ENCODE results near the gene RPS6KA2. TPM values are rescaled to one million over a fixed set of nuclear protein-coding genes. Genes with fewer than 3 reads are reported as not detected.

RPS6KA2 gene
- total and polyA plus RNA-seq, 2 experiments from 2014 or later, result 45.1 to 49.0 TPM

- in situ Hi-C loops (cut with MboI), result no loop called here
- Histone ChIP-seq H3K36me3 (ENCODE audit: low read depth) (no peaks in the 10 kb centered on the region), H3K4me2 (ENCODE audit: unreplicated experiment) (no peak overlapping the region), H3K27me3 (replicated peaks; ENCODE audit: insufficient read depth) (no peaks in the 10 kb centered on the region), H3F3A (ENCODE audit: insufficient read depth) (peaks cover 57% of the 10 kb centered on the region), H3K4me3 (no peak overlapping the region), H3K79me2 (ENCODE audit: insufficient read depth) (peaks cover 38% of the 10 kb centered on the region), H3K9ac (no peak overlapping the region), H3K9me3 (ENCODE audit: low read depth) (no peaks in the 10 kb centered on the region), H3K9me2 (ENCODE audit: insufficient read depth) (no peaks in the 10 kb centered on the region), H3K4me1 (ENCODE audit: insufficient read depth) (peaks cover 48% of the 10 kb centered on the region), H2AFZ (no peak overlapping the region), H3K27ac (peak overlapping the region; percentile 31), H4K20me1 (ENCODE audit: insufficient read depth) (no peaks in the 10 kb centered on the region)
- 92 to 94% methylated on average over 12 of the region's 12 CpGs for WGBS, 2 experiments (ENCODE audit: low coverage in 1 of 2, low lambda C conversion rate in 2 of 2, missing lambda C conversion rate in 2 of 2)
- no peak for TF ChIP-seq EZH2phosphoT487 (IDR thresholded peaks at IDR 0.05; ENCODE audit: insufficient read depth, low read depth)
- no peak for TF ChIP-seq EZH2 (IDR thresholded peaks at IDR 0.05; ENCODE audit: insufficient read depth, poor library complexity, severe bottlenecking)
- no peak for DNase-seq
These were observed 68.7 kb downstream of the RPS6KA2 start for GRCh38 chr6:166558156-166559005.

- Histone ChIP-seq H3K9me2 (ENCODE audit: insufficient read depth) (no peaks in the 10 kb centered on the region), H3K27me3 (replicated peaks; ENCODE audit: insufficient read depth) (no peaks in the 10 kb centered on the region), H3K4me2 (ENCODE audit: unreplicated experiment) (peak overlapping the region; percentile 46), H4K20me1 (ENCODE audit: insufficient read depth) (no peaks in the 10 kb centered on the region), H3K79me2 (ENCODE audit: insufficient read depth) (peaks cover 45% of the 10 kb centered on the region), H3K9ac (peak overlapping the region; percentile 77), H3F3A (ENCODE audit: insufficient read depth) (peaks cover 69% of the 10 kb centered on the region), H3K4me1 (ENCODE audit: insufficient read depth) (peaks cover 49% of the 10 kb centered on the region), H3K36me3 (ENCODE audit: low read depth) (no peaks in the 10 kb centered on the region), H3K4me3 (peak overlapping the region; percentile 27), H3K27ac (peak overlapping the region; percentile 89), H3K9me3 (ENCODE audit: low read depth) (no peaks in the 10 kb centered on the region), H2AFZ (no peak overlapping the region)
- no peak for TF ChIP-seq EZH2 (IDR thresholded peaks at IDR 0.05; ENCODE audit: insufficient read depth, poor library complexity, severe bottlenecking)
- no peak for TF ChIP-seq EZH2phosphoT487 (IDR thresholded peaks at IDR 0.05; ENCODE audit: insufficient read depth, low read depth)
- in situ Hi-C loops (cut with MboI), result no loop called here
- WGBS, 2 experiments (ENCODE audit: low coverage in 1 of 2, low lambda C conversion rate in 2 of 2, missing lambda C conversion rate in 2 of 2), result 28 to 42% methylated on average over 16 of the region's 16 CpGs
- peak; percentile 97 for DNase-seq
These were observed 70.2 kb downstream of the RPS6KA2 start for GRCh38 chr6:166556863-166557322.

GRCh38 chr6:166556336-166556735 is 70.7 kb downstream of the RPS6KA2 start:
- peaks cover 46% of the 10 kb centered on the region for H3K4me1 ChIP-seq (ENCODE audit: insufficient read depth)
- H3K9me2 ChIP-seq (ENCODE audit: insufficient read depth), result no peaks in the 10 kb centered on the region
- H3K4me2 ChIP-seq (ENCODE audit: unreplicated experiment), result peak overlapping the region; percentile 46
- no peaks in the 10 kb centered on the region for H3K27me3 ChIP-seq (replicated peaks; ENCODE audit: insufficient read depth)
- H3K36me3 ChIP-seq (ENCODE audit: low read depth), result no peaks in the 10 kb centered on the region
- peak overlapping the region; percentile 77 for H3K9ac ChIP-seq
- 0 out of 2 replicates have a peak overlapping the region, but pooled peaks have one; percentile 24 for H3K4me3 ChIP-seq
- no peak overlapping the region for H2AFZ ChIP-seq
- peaks cover 65% of the 10 kb centered on the region for H3F3A ChIP-seq (ENCODE audit: insufficient read depth)
- TF ChIP-seq EZH2 (IDR thresholded peaks at IDR 0.05; ENCODE audit: insufficient read depth, poor library complexity, severe bottlenecking) (no peak), EZH2phosphoT487 (IDR thresholded peaks at IDR 0.05; ENCODE audit: insufficient read depth, low read depth) (no peak)
- no peaks in the 10 kb centered on the region for H4K20me1 ChIP-seq (ENCODE audit: insufficient read depth)
- DNase-seq, result peak; percentile 60
- H3K79me2 ChIP-seq (ENCODE audit: insufficient read depth), result peaks cover 50% of the 10 kb centered on the region
- H3K27ac ChIP-seq, result peak overlapping the region; percentile 89
- no peaks in the 10 kb centered on the region for H3K9me3 ChIP-seq (ENCODE audit: low read depth)
- in situ Hi-C loops (cut with MboI), result no loop called here

GRCh38 chr6:166555086-166555485 is 72.0 kb downstream of the RPS6KA2 start:
- no peaks in the 10 kb centered on the region for H4K20me1 ChIP-seq (ENCODE audit: insufficient read depth)
- H3K9ac ChIP-seq, result no peak overlapping the region
- H3K27me3 ChIP-seq (replicated peaks; ENCODE audit: insufficient read depth), result no peaks in the 10 kb centered on the region
- in situ Hi-C loops (cut with MboI), result no loop called here
- peaks cover 42% of the 10 kb centered on the region for H3K4me1 ChIP-seq (ENCODE audit: insufficient read depth)
- no peaks in the 10 kb centered on the region for H3K9me2 ChIP-seq (ENCODE audit: insufficient read depth)
- H2AFZ ChIP-seq, result no peak overlapping the region
- H3K79me2 ChIP-seq (ENCODE audit: insufficient read depth), result peaks cover 51% of the 10 kb centered on the region
- H3F3A ChIP-seq (ENCODE audit: insufficient read depth), result peaks cover 62% of the 10 kb centered on the region
- no peak overlapping the region for H3K4me3 ChIP-seq
- no peak overlapping the region for H3K4me2 ChIP-seq (ENCODE audit: unreplicated experiment)
- 94% methylated on average over 6 of the region's 6 CpGs for WGBS, 2 experiments (ENCODE audit: low coverage in 1 of 2, low lambda C conversion rate in 2 of 2, missing lambda C conversion rate in 2 of 2)
- H3K36me3 ChIP-seq (ENCODE audit: low read depth), result peaks cover under 1% of the 10 kb centered on the region; the same call in 1 of the 2 replicates
- no peak overlapping the region for H3K27ac ChIP-seq
- H3K9me3 ChIP-seq (ENCODE audit: low read depth), result no peaks in the 10 kb centered on the region
- DNase-seq, result no peak
- TF ChIP-seq EZH2phosphoT487 (IDR thresholded peaks at IDR 0.05; ENCODE audit: insufficient read depth, low read depth), result no peak
- no peak for TF ChIP-seq EZH2 (IDR thresholded peaks at IDR 0.05; ENCODE audit: insufficient read depth, poor library complexity, severe bottlenecking)

Measured in GM23248 (cell line).